Bronchial epithelial cell (primary cell): ENCODE measurements around the gene MARCO. TPM values are rescaled to one million over a fixed set of nuclear protein-coding genes. Genes with fewer than 3 reads are reported as not detected.

Experiments
- DNase-seq: peaks from one replicate; pipeline ENCODE4 v3.0.0-alpha.2; 2010; ENCODE audit warnings: low read depth
- FAIRE-seq: peaks from 2 replicates; lab custom pipeline; 2011; peaks lifted over from hg19 to GRCh38; lab: Jason Lieb, UNC
- H3K27me3 ChIP-seq: 2 replicates; pipeline ENCODE4 v1.5.1; 2011; ENCODE audit warnings: low read length; ENCODE audit not compliant: control insufficient read depth, insufficient read depth
- H3K36me3 ChIP-seq: 2 replicates; pipeline ENCODE4 v1.5.1; 2011; ENCODE audit warnings: low read length; ENCODE audit not compliant: control insufficient read depth, insufficient read depth
- H3K4me3 ChIP-seq: 2 replicates; pipeline ENCODE4 v1.5.1; 2011; ENCODE audit warnings: mild to moderate bottlenecking, low read depth, low read length, control low read depth
- CTCF ChIP-seq: IDR thresholded peaks from 2 replicates; pipeline ENCODE4 v1.5.1; 2011; ENCODE audit warnings: mild to moderate bottlenecking, moderate library complexity, low read length, control low read depth, inconsistent platforms; ENCODE audit not compliant: insufficient read depth, severe bottlenecking
- total RNA-seq: library from RNA; depleted of rRNA; stranded (reverse); fragments of >200 nt; gene quantifications from 2 replicates; pipeline ENCODE4 v1.2.1, GENCODE V29; 2014

The MARCO gene
- total RNA-seq, 1 donor from 2014 or later = not detected

DNA sequence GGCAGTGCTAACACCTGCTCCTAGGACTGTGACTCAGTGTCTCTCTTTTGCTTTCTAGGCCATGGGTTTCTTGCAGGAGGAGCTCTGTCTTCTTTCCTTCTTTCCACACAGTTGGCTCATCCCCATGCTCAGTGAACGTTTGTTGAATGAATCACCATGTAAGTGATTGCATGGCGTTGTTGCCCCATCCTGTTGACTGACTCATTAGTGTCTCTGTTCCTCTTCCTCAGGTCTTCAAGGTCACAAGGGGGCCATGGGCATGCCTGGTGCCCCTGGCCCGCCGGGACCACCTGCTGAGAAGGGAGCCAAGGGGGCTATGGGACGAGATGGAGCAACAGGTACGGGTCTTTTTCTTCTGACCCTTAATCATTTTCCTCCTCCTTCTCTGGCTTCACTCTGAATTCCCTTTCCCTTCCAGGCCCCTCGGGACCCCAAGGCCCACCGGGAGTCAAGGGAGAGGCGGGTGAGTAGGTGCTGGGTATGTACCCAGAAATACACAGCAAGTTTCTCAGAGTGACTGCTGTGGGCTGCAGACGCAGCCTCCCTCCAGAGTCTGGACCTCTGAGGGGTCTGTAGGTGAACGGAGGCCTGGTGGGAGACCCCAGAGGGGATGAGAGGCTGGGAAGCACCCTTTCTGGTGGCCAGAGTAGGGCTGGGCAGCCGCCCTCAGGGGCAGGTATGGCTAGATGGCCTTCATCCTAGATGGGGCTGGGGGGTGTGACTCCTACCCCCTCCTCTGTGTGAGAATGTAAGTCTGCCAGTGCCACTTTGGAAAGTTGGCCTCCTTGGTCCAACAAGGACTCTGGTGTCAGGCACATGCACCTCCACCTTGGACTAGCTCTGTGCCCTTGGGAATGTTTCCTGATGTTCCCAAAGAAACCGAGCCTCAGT lies 32.4 kb downstream of the MARCO start:
- no peaks in the 10 kb centered on the region for H3K27me3 ChIP-seq
- DNase-seq = peak; percentile 96
- no peak for TF ChIP-seq CTCF
- peak; percentile 87 for FAIRE-seq
- no peak overlapping the region for H3K4me3 ChIP-seq
- no peaks in the 10 kb centered on the region for H3K36me3 ChIP-seq

DNA sequence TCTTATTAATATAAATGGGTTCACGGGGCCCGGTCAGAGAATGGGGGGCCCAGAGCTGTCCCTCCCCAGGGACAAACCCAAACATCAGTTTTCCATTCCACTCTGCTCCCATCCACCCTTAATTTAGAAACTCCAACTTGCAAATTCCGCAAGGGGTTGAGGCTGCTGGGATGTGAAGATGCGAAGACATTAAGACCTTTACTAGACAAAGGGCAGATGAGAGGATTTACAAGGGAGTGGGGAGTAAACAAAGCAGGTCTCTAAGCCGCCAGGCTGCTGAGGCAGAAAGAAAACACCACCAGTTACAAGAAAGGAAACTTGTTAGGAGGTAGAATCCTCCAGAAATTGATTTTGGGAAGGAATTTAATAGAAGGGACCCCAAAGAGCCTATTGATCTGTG lies 33.1 kb downstream of the MARCO start:
- DNase-seq (no peak), FAIRE-seq (no peak)
- Histone ChIP-seq H3K36me3 (no peaks in the 10 kb centered on the region), H3K27me3 (peaks cover 2% of the 10 kb centered on the region), H3K4me3 (no peak overlapping the region)
- TF ChIP-seq CTCF = no peak

- FAIRE-seq (no peak), DNase-seq (no peak)
- peaks cover 4% of the 10 kb centered on the region for H3K27me3 ChIP-seq
- H3K4me3 ChIP-seq = no peak overlapping the region
- H3K36me3 ChIP-seq = no peaks in the 10 kb centered on the region
- no peak for TF ChIP-seq CTCF
Measured at GRCh38 chr2:118978064-118978463, 36.1 kb downstream of the MARCO start.

GRCh38 chr2:118979152-118979861 lies 37.3 kb downstream of the MARCO start:
- DNase-seq (no peak), FAIRE-seq (no peak)
- Histone ChIP-seq H3K4me3 (no peak overlapping the region), H3K36me3 (no peaks in the 10 kb centered on the region), H3K27me3 (peaks cover 4% of the 10 kb centered on the region)
- no peak for TF ChIP-seq CTCF

GRCh38 chr2:118980022-118980421 lies 38.0 kb downstream of the MARCO start:
- FAIRE-seq = no peak
- Histone ChIP-seq H3K4me3 (no peak overlapping the region), H3K27me3 (peaks cover 4% of the 10 kb centered on the region), H3K36me3 (no peaks in the 10 kb centered on the region)
- DNase-seq = no peak
- no peak for TF ChIP-seq CTCF
